Measurements from ENCODE around the gene PLVAP. TPM values are rescaled to one million over a fixed set of nuclear protein-coding genes. Genes with fewer than 3 reads are reported as not detected.

Gene PLVAP
- polyA plus RNA-seq, 1 donor (not counting 4 experiments of a cell fraction or from before 2014, with no cell fraction given), result not detected

- peak overlapping the region; percentile 74 for H3K4me2 ChIP-seq (ENCODE audit: control insufficient read depth, extremely low read depth, insufficient read depth, low read depth, low read length)
- no peaks in the 10 kb centered on the region for H4K20me1 ChIP-seq (ENCODE audit: control insufficient read depth, extremely low read depth, insufficient read depth, low read length)
- no peak for FAIRE-seq
- DNase-seq (ENCODE audit: low read depth, low spot score), result no peak
- H3K36me3 ChIP-seq (ENCODE audit: control insufficient read depth in 2 of 2, extremely low read depth in 1 of 2, insufficient read depth in 2 of 2, low read length in 2 of 2), result peaks cover 5 to 7% of the 10 kb centered on the region in 2 experiments
- no peak overlapping the region for H3K4me3 ChIP-seq (ENCODE audit: control insufficient read depth in 2 of 3, extremely low read depth in 1 of 3, insufficient read depth in 2 of 3, low read depth in 1 of 3, low read length in 3 of 3)
- peaks cover 13% of the 10 kb centered on the region for H3K4me1 ChIP-seq (ENCODE audit: control insufficient read depth, extremely low read depth, insufficient read depth, low read length)
- no peak overlapping the region for H2AFZ ChIP-seq (ENCODE audit: control insufficient read depth, low read length)
- TF ChIP-seq EZH2 (IDR thresholded peaks at IDR 0.05; ENCODE audit: low read length) (no peak), CTCF (optimal IDR thresholded peaks at IDR 0.05 in 1 of 3, IDR thresholded peaks at IDR 0.05 in 1 of 3, conservative IDR thresholded peaks at IDR 0.05 in 1 of 3; ENCODE audit: extremely low read depth in 1 of 3, insufficient read depth in 2 of 3, low read length in 3 of 3) (no peak)
- no peaks in the 10 kb centered on the region for H3K79me2 ChIP-seq (ENCODE audit: control insufficient read depth, insufficient read depth, low read length)
- no peaks in the 10 kb centered on the region for H3K9me1 ChIP-seq (ENCODE audit: control insufficient read depth, extremely low read depth, insufficient read depth, low read length)
- H3K27ac ChIP-seq (ENCODE audit: control insufficient read depth, insufficient read depth, low read length), result no peak overlapping the region
- H3K9ac ChIP-seq (ENCODE audit: control insufficient read depth, extremely low read depth, insufficient read depth, low read length), result no peak overlapping the region
- no peaks in the 10 kb centered on the region for H3K9me3 ChIP-seq (ENCODE audit: control insufficient read depth, low read depth, low read length)
- peaks cover 25% of the 10 kb centered on the region for H3K27me3 ChIP-seq (ENCODE audit: control insufficient read depth, extremely low read depth, insufficient read depth, low read length)
- dilution Hi-C loops (cut with MboI; ENCODE audit: extremely low pct_ligation_motif_present, low sequenced_read_pairs), result no loop called here
Measured at GRCh38 chr19:17327068-17327653, 50.0 kb downstream of the PLVAP start.

GRCh38 chr19:17326595-17326966 is 50.6 kb downstream of the PLVAP start:
- H3K4me3 ChIP-seq (ENCODE audit: control insufficient read depth in 2 of 3, extremely low read depth in 1 of 3, insufficient read depth in 2 of 3, low read depth in 1 of 3, low read length in 3 of 3), result no peak overlapping the region
- peaks cover 25% of the 10 kb centered on the region for H3K27me3 ChIP-seq (ENCODE audit: control insufficient read depth, extremely low read depth, insufficient read depth, low read length)
- H3K79me2 ChIP-seq (ENCODE audit: control insufficient read depth, insufficient read depth, low read length), result no peaks in the 10 kb centered on the region
- H3K27ac ChIP-seq (ENCODE audit: control insufficient read depth, insufficient read depth, low read length), result no peak overlapping the region
- H4K20me1 ChIP-seq (ENCODE audit: control insufficient read depth, extremely low read depth, insufficient read depth, low read length), result no peaks in the 10 kb centered on the region
- peaks cover 13% of the 10 kb centered on the region for H3K4me1 ChIP-seq (ENCODE audit: control insufficient read depth, extremely low read depth, insufficient read depth, low read length)
- no peak for TF ChIP-seq CTCF (optimal IDR thresholded peaks at IDR 0.05 in 1 of 3, IDR thresholded peaks at IDR 0.05 in 1 of 3, conservative IDR thresholded peaks at IDR 0.05 in 1 of 3; ENCODE audit: extremely low read depth in 1 of 3, insufficient read depth in 2 of 3, low read length in 3 of 3)
- no peak for TF ChIP-seq EZH2 (IDR thresholded peaks at IDR 0.05; ENCODE audit: low read length)
- H3K36me3 ChIP-seq (ENCODE audit: control insufficient read depth in 2 of 2, extremely low read depth in 1 of 2, insufficient read depth in 2 of 2, low read length in 2 of 2), result peaks cover 8 to 9% of the 10 kb centered on the region in 2 experiments
- FAIRE-seq (no peak), DNase-seq (ENCODE audit: low read depth, low spot score) (no peak)
- no peak overlapping the region for H2AFZ ChIP-seq (ENCODE audit: control insufficient read depth, low read length)
- no peaks in the 10 kb centered on the region for H3K9me3 ChIP-seq (ENCODE audit: control insufficient read depth, low read depth, low read length)
- H3K4me2 ChIP-seq (ENCODE audit: control insufficient read depth, extremely low read depth, insufficient read depth, low read depth, low read length), result peak overlapping the region; percentile 10
- dilution Hi-C loops (cut with MboI; ENCODE audit: extremely low pct_ligation_motif_present, low sequenced_read_pairs), result no loop called here
- H3K9ac ChIP-seq (ENCODE audit: control insufficient read depth, extremely low read depth, insufficient read depth, low read length), result no peak overlapping the region
- no peaks in the 10 kb centered on the region for H3K9me1 ChIP-seq (ENCODE audit: control insufficient read depth, extremely low read depth, insufficient read depth, low read length)

Measured in keratinocyte (primary cell).